Activated B cell treated with CpG ODN at 0.5 μM for 24 hours (primary cell): ENCODE results near the gene MYH13. TPM values are rescaled to one million over a fixed set of nuclear protein-coding genes. Genes with fewer than 3 reads are reported as not detected.

ENCODE experiments used
- ATAC-seq: fragments of 200-7000 bp; cut with Tn5 transposase; one replicate; pipeline ENCODE4 v1.10.0; 2021; ENCODE audit warnings: low read depth, mild to moderate bottlenecking, moderate library complexity
- CTCF ChIA-PET: fragments of 350-600 bp; sonication (Branson Sonifier 250); formaldehyde crosslinking; loops from one replicate; lab custom pipeline; 2021; ENCODE audit warnings: antibody characterized with exemption; lab: Charles Lee
- POLR2A ChIA-PET: fragments of 350-600 bp; sonication (Branson Sonifier 250); formaldehyde crosslinking; loops from one replicate; lab custom pipeline; 2021; ENCODE audit warnings: antibody characterized with exemption; lab: Charles Lee
- DNase-seq: peaks from one replicate; pipeline ENCODE4 v3.0.0; 2022
- H3K27ac Mint-ChIP-seq: one replicate; pipeline ENCODE4 v1.8.0; 2020; ENCODE audit warnings: mixed read lengths
- H3K27me3 Mint-ChIP-seq: one replicate; pipeline ENCODE4 v1.8.0; 2021; ENCODE audit warnings: mixed read lengths
- H3K36me3 Mint-ChIP-seq: one replicate; pipeline ENCODE4 v1.8.0; 2021; ENCODE audit warnings: low read depth, mixed read lengths
- H3K4me1 Mint-ChIP-seq: one replicate; pipeline ENCODE4 v1.8.0; 2021; ENCODE audit warnings: mixed read lengths
- H3K4me3 Mint-ChIP-seq: one replicate; pipeline ENCODE4 v1.8.0; 2020; ENCODE audit warnings: mild to moderate bottlenecking, mixed read lengths
- H3K9me3 Mint-ChIP-seq: one replicate; pipeline ENCODE4 v1.8.0; 2020; ENCODE audit warnings: mixed read lengths
- intact Hi-C: fragments of 100-400 bp; cut with micrococcal nuclease; formaldehyde crosslinking; loops from one replicate; pipeline ENCODE4 v1.15.1; 2024
- total RNA-seq: library from RNA; stranded (reverse); gene quantifications from 2 replicates; pipeline ENCODE4 v1.2.3, GENCODE V29; 2022
- TF ChIP-seq, protein P1 (sequence below): fragments of 200-600 bp; IDR thresholded peaks from one replicate; pipeline ENCODE4 v1.8.0; 2022; ENCODE audit warnings: antibody characterized with exemption, mild to moderate bottlenecking

The MYH13 gene
- total RNA-seq, 1 donor from 2014 or later, result not detected

DNA sequence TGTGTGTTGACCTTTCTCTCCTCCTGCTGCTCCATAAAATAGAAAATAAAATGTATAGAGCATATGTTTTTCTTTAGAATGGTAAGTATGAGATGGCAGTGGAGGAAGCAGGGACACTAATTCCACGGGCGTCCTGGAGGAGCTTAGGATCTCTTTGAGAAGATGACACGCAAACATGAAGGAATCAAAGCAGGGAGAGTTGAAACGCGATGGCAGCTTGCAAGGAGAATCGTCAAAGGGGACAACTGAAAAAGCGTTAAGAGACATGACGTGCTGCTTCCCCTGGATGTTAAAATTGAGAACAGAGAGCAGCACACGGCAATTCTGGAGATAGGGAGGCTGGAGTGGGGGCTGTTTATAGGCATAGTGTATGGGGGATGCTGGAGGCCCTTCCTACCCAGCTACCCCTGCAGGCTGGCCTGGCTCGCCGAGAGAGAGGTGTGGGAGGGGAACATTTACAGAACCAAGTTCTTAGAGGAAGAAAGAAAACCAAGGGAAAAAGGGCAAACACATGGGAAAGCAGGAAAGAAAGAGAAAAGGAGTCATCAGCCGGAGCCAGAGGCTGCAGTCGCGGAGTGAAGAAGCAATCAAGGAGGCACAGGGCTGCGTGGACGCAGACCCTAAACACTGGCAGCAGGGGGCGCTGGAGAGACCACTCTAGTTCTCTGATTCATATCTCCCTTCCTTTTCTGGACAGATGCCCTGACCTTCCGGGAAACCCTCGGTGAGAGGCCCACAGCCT is 55.8 kb downstream of the MYH13 start:
- Mint-ChIP-seq H3K9me3 (no peaks in the 10 kb centered on the region), H3K27ac (no peak overlapping the region), H3K36me3 (no peaks in the 10 kb centered on the region), H3K4me1 (no peaks in the 10 kb centered on the region), H3K27me3 (peaks cover 3% of the 10 kb centered on the region), H3K4me3 (no peak overlapping the region)
- TF ChIP-seq, protein P1, sequence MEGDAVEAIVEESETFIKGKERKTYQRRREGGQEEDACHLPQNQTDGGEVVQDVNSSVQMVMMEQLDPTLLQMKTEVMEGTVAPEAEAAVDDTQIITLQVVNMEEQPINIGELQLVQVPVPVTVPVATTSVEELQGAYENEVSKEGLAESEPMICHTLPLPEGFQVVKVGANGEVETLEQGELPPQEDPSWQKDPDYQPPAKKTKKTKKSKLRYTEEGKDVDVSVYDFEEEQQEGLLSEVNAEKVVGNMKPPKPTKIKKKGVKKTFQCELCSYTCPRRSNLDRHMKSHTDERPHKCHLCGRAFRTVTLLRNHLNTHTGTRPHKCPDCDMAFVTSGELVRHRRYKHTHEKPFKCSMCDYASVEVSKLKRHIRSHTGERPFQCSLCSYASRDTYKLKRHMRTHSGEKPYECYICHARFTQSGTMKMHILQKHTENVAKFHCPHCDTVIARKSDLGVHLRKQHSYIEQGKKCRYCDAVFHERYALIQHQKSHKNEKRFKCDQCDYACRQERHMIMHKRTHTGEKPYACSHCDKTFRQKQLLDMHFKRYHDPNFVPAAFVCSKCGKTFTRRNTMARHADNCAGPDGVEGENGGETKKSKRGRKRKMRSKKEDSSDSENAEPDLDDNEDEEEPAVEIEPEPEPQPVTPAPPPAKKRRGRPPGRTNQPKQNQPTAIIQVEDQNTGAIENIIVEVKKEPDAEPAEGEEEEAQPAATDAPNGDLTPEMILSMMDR, result no peak
- POLR2A ChIA-PET, result no interaction called here
- ATAC-seq (no peak), DNase-seq (no peak)
- CTCF ChIA-PET, result no interaction called here
- intact Hi-C loops, result no loop called here

DNA sequence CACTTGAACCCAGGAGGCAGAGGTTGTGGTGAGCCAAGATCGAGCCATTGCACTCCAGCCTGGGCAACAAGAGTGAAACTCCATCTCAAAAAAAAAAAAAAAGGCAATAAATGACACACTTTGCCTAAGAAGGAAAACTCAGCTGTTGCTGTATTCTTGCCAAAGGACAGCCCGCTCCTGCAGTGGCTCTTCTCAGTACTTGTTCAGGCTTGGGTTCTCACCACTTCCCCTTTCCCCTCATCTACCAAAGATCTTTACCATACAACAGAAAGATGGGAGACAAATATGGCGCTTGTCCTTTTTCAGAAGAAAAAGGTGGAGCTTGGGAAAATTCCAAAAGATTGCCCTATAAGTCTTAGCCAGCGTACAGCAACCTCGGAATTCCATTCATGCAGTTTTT is 58.5 kb downstream of the MYH13 start:
- CTCF ChIA-PET, result no interaction called here
- POLR2A ChIA-PET, result no interaction called here
- no peak for ATAC-seq
- no peaks in the 10 kb centered on the region for H3K4me1 Mint-ChIP-seq
- DNase-seq, result no peak
- H3K27me3 Mint-ChIP-seq, result peaks cover 7% of the 10 kb centered on the region
- TF ChIP-seq, protein P1, result no peak
- no peaks in the 10 kb centered on the region for H3K36me3 Mint-ChIP-seq
- intact Hi-C loops, result no loop called here
- H3K9me3 Mint-ChIP-seq, result no peaks in the 10 kb centered on the region
- H3K4me3 Mint-ChIP-seq, result no peak overlapping the region
- H3K27ac Mint-ChIP-seq, result no peak overlapping the region

DNA sequence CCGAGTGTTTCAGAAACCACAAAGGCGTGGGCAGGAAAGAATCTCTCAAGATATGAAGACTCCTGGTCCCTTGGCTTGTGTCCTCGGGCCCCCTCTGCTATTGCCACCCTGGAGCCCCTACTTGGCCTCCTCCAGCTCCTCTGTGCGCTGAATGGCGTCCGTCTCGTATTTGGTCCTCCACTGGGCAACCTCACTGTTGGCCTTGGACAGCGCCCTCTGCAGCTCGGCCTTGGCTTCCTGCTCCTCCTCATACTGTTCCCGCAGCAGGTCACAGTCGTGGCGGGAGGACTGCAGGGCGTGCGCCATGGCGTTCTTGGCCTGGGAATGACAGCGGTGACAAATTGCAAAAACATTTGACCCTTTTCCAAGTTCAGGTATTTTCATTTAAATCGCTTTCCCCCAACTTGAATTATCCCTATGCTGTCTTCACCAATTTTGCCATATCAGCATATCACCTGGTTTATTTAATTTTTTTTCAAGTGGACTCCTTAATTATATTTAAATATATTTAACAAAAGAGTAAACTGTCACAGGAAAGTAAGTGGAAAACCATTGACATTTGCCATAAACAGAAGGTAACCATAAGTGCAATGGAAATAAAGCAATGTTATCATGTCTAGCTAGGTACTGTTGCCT is 59.7 kb downstream of the MYH13 start:
- DNase-seq, result no peak
- POLR2A ChIA-PET, result no interaction called here

DNA sequence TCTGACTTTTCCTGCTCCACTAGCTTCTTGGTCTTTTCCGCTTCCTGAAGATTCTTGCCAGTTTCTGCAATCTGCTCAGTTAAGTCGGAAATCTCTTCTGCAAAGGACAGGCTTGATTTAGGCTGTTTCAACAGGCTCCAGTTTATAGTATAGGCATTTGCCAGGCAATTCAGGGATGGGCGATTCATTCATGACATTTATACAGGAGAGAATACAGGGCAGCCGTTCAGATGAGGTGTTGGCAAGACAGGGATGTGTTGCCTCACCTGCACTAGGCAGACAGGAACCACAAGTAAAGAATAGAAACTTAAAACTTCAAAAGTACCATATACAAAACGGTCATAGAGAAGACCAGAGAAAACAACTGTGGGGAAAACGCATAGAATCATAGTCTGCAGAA is 61.7 kb downstream of the MYH13 start:
- Mint-ChIP-seq H3K27ac (no peak overlapping the region), H3K36me3 (no peaks in the 10 kb centered on the region), H3K27me3 (peaks cover 12% of the 10 kb centered on the region), H3K4me1 (no peaks in the 10 kb centered on the region), H3K9me3 (no peaks in the 10 kb centered on the region), H3K4me3 (no peak overlapping the region)
- ChIA-PET POLR2A (no interaction called here), CTCF (no interaction called here)
- ATAC-seq (no peak), DNase-seq (no peak)
- TF ChIP-seq, protein P1, result no peak
- intact Hi-C loops, result no loop called here

More for the DNA sequence above, 59.7 kb downstream of the MYH13 start:
- Mint-ChIP-seq H3K27ac (no peak overlapping the region), H3K27me3 (peaks cover 7% of the 10 kb centered on the region), H3K4me3 (no peak overlapping the region), H3K4me1 (no peaks in the 10 kb centered on the region), H3K9me3 (no peaks in the 10 kb centered on the region), H3K36me3 (no peaks in the 10 kb centered on the region)
- TF ChIP-seq, protein P1, result no peak
- ATAC-seq, result no peak
- CTCF ChIA-PET, result no interaction called here
- intact Hi-C loops, result no loop called here
